Uterus (tissue), 2 donors: ENCODE measurements around the gene SNX3.

Experiments used
- CTCF ChIP-seq, 4 experiments: fragments of 200-600 bp in 2 of 4; fragments of 450-650 bp in 2 of 4; sonication (generic) in 2 of 4; IDR thresholded peaks; one replicate each; pipeline ENCODE4 v1.5.1; 2016 to 2019; ENCODE audit warnings: antibody characterized with exemption in 4 of 4, mild to moderate bottlenecking in 2 of 4, moderate library complexity in 1 of 4
- POLR2A ChIP-seq, 2 donors: fragments of 450-650 bp; IDR thresholded peaks; one replicate each; pipeline ENCODE4 v1.6.1; 2016; ENCODE audit warnings: antibody characterized with exemption in 2 of 2, mild to moderate bottlenecking in 1 of 2, moderate library complexity in 1 of 2

- TF ChIP-seq CTCF (IDR thresholded peaks at IDR 0.05) (no peak), POLR2A (IDR thresholded peaks at IDR 0.05) (no peak)
Measured at GRCh38 chr6:108207013-108207412, 53.8 kb downstream of the SNX3 start.
